GM12892 (cell line): ENCODE data around the gene UBL7.
"Not testable (repeated sequence)": the region's sequence is repeated elsewhere in the genome, so short reads cannot be mapped to it uniquely, and the experiment has no call there.

Experiments
- DNase-seq: peaks from one replicate; pipeline ENCODE4 v3.0.0; 2011; ENCODE audit not compliant: insufficient read length
- FAIRE-seq: peaks from 2 replicates; lab custom pipeline; 2011; peaks lifted over from hg19 to GRCh38; lab: Jason Lieb, UNC
- POLR2A ChIP-seq: IDR thresholded peaks from 2 replicates; pipeline ENCODE4 v1.6.1; 2011; ENCODE audit warnings: low read depth, low read length, control low read depth
- POLR2AphosphoS5 ChIP-seq: IDR thresholded peaks from 2 replicates; pipeline ENCODE4 v1.6.1; 2011; ENCODE audit warnings: low read depth, low read length, control low read depth
- TAF1 ChIP-seq: IDR thresholded peaks from 2 replicates; pipeline ENCODE4 v1.6.1; 2011; ENCODE audit warnings: low read depth, mild to moderate bottlenecking, control low read depth, low read length, borderline replicate concordance

UBL7 gene

DNA sequence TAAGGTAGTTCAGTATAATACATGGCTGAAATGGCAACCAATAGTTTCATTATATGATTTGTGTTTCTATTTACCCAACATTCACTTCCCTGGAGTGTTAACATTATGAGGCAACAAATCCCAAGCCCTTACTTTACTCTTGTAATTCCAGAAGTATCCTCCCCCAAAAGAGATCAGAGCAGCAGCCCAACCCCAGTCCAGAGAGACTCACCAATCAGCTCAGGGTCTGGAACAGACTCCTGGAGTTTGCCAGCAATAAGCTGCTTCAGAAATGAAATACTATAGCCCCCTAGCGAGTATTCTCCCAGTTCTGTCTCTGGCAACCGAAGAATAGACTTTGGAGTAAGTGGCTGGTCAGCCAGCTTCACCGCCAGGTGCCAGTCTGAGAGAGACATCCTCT, 2.5 kb downstream of the UBL7 start:
- FAIRE-seq (no peak), DNase-seq (no peak)
- TF ChIP-seq POLR2A (no peak), TAF1 (no peak)

GRCh38 chr15:74457036-74457435, 3.9 kb downstream of the UBL7 start:
- not testable (repeated sequence) for DNase-seq, FAIRE-seq

- no peak for DNase-seq
- peak; percentile 30 for FAIRE-seq
- TF ChIP-seq TAF1 (no peak), POLR2AphosphoS5 (no peak), POLR2A (no peak)
Measured at GRCh38 chr15:74454764-74455500, 6.0 kb downstream of the UBL7 start.

DNA sequence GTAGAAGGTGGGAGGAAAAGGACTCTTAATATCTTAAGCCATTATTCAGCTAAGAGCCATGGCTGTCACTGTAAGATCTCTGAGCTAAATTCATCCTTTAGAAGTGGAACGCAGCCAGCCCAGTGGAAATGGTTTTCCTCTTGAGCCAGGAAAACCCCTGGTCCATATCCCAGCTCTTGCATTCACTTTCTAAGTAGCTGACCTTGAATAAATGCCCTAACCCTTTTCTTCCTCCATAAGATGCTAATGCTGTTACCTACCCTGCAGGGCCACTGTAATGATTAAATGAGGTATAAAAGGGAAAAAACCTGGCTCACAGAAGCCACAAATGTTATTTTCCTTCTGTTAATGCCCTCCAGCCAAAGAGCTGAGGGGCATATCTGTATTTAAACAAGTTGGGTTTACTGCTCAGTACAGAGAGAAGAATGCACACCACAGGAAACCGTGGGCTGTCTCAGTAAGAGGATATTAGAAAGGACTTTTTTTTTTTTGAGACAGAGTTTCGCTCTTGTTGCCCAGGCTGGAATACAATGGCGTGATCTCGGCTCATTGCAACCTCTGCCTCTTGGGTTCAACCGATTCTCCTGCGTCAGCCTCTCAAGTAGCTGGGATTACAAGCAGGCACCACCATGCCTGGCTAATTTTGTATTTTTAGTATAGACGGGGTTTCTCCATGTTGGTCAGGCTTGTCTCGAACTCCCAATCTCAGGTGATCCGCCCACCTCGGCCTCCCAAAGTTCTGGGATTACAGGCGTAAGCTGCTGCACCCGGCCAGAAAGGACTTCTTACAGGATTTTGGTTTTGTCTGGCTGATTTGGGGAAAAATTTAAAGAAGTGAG, 6.8 kb downstream of the UBL7 start:
- DNase-seq (no peak), FAIRE-seq (peak; percentile 74)
- TF ChIP-seq POLR2A (no peak), TAF1 (no peak), POLR2AphosphoS5 (no peak)

DNA sequence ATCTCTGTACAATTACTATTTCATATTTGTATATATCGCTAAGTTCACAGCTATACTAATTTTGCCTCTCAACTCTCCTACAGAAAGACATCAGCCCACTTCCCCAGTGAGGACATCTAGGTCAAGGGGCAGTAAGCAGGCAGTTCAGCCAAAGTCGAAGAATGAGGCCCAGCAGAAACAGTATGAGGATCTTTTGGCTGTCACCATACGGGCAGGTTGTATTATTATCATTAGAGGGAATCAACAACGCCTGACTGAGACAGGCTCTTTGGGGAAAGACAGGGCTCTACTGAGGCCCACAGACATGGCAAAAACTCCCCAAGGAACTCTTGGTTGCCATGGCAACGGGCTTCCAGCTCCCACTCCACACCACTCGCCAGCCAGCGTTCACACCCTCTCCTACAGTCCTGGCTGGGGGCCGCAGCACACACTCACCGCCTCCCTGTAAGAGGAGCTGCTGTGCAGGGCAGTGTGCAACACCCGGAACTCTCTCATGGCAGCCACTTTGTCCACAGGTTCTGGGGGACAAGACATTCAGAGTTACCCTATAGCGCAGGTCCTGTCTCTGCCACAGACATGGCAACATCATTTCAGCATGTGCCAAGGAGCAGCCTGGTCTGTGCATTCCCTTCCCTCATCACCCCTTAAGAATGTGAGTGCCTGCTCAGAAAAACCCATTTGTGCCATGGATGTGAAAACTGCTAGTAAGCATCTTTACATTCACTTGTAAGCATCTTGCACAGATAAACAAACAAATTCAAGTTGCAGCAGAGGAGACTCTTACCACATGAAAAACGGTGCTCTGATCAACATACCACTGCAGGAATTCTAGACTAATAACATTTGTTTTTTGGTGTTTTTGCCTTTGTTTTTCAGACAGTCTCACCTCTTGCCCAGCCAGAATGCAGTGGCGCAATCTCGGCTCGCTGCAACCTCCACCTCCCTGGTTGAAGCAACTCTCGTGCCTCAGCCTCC, 8.8 kb downstream of the UBL7 start:
- TF ChIP-seq POLR2AphosphoS5 (no peak), POLR2A (no peak), TAF1 (no peak)
- no peak for DNase-seq
- no peak for FAIRE-seq

DNA sequence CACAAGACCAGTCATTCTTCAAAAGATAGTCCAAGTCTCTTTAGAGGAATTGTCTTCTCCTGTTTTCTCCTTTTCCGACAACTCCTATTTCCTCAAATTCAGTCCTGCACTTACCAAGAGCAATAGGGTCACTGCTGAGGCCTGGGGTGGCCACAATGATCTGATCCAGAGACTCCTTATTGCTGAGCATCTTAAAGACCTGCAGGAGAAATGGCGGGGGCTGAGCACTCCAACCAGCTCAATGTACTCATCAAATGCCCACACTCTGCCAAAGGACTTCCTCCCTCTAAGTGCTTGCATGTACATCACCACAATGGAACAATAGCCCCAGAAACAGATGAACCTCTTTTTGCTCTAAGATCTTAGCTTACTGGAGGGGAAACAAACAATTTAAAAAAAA, 9.6 kb downstream of the UBL7 start:
- TF ChIP-seq POLR2AphosphoS5 (no peak), TAF1 (no peak), POLR2A (no peak)
- FAIRE-seq (no peak), DNase-seq (no peak)

DNA sequence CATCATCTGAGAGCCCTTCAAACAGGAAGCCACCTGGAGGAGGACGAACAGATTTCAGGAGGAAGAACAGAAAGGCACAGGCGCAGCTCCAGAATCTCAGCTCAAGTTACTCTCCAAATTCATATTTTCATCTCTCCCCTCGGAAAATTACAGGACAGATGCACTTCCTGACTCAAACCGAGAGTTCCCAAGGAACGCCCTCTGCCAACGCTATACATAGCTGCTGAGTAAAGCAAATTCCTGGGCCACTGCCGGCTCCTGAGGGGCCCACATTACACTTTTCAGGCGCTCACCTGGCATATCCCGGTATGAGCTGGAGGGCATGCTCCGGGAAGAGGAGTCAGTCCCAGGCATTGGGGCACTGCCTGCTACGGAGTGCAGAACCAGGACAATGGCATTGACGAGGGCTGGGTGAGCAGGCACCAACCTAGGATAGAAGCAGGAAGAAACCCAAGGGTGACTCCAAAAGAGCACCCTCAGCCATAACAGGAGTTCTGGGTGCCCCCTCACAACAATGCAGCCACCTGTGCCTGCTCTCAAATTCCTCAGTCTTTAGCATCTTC, 11.2 kb downstream of the UBL7 start:
- FAIRE-seq (no peak), DNase-seq (no peak)
- no peak for TF ChIP-seq POLR2AphosphoS5
- TF ChIP-seq TAF1, result no peak
- TF ChIP-seq POLR2A, result no peak

DNA sequence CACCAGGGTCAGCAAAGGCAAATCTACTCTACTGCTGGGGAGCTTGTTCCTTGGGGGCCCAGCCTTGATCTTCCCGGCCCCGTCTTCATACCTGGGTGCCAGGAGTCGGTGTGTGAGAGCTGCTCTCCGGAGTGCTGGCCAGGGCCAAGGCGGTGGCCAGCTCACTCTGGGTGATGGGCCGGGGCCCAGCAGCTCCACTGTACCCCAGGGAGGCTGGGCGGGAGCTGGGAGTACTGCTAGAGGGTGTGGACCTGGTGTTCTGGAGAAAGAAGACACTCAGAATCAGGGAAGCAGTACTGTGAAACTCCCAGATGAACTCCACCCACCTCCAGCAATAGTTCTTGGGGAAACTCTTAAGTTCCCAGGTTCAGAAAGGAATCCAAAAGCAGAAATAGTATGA, 11.9 kb downstream of the UBL7 start:
- TF ChIP-seq TAF1, result no peak
- no peak for TF ChIP-seq POLR2A
- no peak for TF ChIP-seq POLR2AphosphoS5
- FAIRE-seq (no peak), DNase-seq (no peak)

GRCh38 chr15:74445816-74446763, 14.9 kb downstream of the UBL7 start:
- no peak for FAIRE-seq

DNA sequence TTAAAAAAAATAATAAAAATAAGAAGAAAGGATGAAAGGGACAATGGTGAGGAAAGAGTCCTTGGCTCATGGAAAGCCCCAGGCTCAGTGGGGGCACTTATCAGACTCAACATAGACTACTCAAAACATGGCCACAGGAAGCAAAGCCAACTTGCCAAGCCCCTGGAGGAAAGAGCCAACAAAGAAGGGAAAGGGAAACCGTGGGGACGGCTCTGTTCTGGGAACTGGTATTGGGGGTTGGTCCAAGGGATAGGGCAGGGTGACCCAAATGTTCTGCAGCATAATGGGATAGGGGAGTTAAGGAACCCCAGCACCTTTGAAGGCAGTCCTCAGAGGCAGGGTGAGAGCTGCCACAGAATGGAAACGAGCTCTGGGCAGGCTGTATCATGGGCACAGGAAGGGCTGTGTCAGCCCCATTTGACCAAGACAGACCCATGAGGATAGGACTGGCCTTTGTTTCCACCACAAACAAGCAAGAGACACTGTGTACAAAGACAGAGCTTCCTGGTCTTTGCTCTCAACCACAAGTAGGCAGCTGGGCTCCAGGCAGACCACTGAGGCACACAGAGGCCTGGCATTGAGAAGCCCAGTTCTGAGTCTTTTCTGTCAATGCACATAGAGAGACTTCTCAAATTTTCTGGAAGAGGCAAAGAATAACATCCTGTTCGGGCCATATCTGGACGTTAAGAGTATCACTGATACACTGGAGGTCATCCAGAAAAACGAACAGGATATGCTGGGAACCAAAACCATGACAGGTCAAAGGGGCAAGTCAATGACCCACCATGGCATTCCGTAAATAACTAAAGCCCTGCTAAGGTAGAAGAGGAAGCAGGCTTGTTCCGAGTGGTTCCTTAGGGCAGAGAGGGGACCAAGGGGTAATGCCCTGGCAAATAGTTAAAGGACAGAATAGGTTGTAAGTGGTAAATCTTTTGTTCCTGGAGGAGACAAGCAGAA, 16.6 kb downstream of the UBL7 start:
- FAIRE-seq, result no peak
- DNase-seq, result no peak
- no peak for TF ChIP-seq TAF1
- no peak for TF ChIP-seq POLR2AphosphoS5

More at GRCh38 chr15:74445816-74446763, 14.9 kb downstream of the UBL7 start:
- no peak for TF ChIP-seq POLR2A
- no peak for TF ChIP-seq POLR2AphosphoS5
- no peak for DNase-seq
